CD4-positive, alpha-beta memory T cell (primary cell): ENCODE measurements around the gene LMBRD2. TPM values are rescaled to one million over a fixed set of nuclear protein-coding genes. Genes with fewer than 3 reads are reported as not detected.

Experiments
- CTCF ChIA-PET: fragments of 350-600 bp; sonication (Branson Sonifier 250); formaldehyde crosslinking; loops from one replicate; lab custom pipeline; 2021; ENCODE audit warnings: inconsistent platforms; ENCODE audit not compliant: partially characterized antibody; lab: Charles Lee
- POLR2A ChIA-PET: fragments of 350-600 bp; sonication (Branson Sonifier 250); formaldehyde crosslinking; loops from one replicate; lab custom pipeline; 2021; ENCODE audit not compliant: partially characterized antibody; lab: Charles Lee
- DNase-seq, 5 donors: peaks; one replicate each; pipeline versions ENCODE4 v3.0.0 to v3.0.0-alpha.2; 2020 to 2022; ENCODE audit warnings: mixed read lengths in 1 of 5
- H3K27ac ChIP-seq: one replicate; pipeline ENCODE4 v1.7.0; 2013; ENCODE audit warnings: low read depth, low read length
- H3K27me3 ChIP-seq: 2 replicates; pipeline ENCODE4 v1.7.0; 2013; ENCODE audit warnings: mild to moderate bottlenecking, low read length, moderate library complexity; ENCODE audit not compliant: insufficient read depth
- H3K36me3 ChIP-seq: 2 replicates; pipeline ENCODE4 v1.7.0; 2013; ENCODE audit warnings: mild to moderate bottlenecking, low read length, moderate library complexity; ENCODE audit not compliant: insufficient read depth
- H3K4me1 ChIP-seq: 2 replicates; pipeline ENCODE4 v1.7.0; 2013; ENCODE audit warnings: mild to moderate bottlenecking, low read length, moderate library complexity; ENCODE audit not compliant: insufficient read depth
- H3K4me3 ChIP-seq, 2 donors: one replicate each; pipeline ENCODE4 v1.7.0; 2013; ENCODE audit warnings: low read length in 2 of 2, mild to moderate bottlenecking in 1 of 2
- H3K9me3 ChIP-seq, 2 donors: one replicate each; pipeline ENCODE4 v1.7.0; 2013; ENCODE audit warnings: low read length in 2 of 2, control low read depth in 1 of 2; ENCODE audit not compliant: control insufficient read depth in 1 of 2
- H3K27ac Mint-ChIP-seq, 7 donors: one replicate each; pipeline ENCODE4 v1.8.0; 2020 to 2021; ENCODE audit warnings: mixed read lengths in 7 of 7, mild to moderate bottlenecking in 6 of 7, inconsistent platforms in 3 of 7, moderate library complexity in 3 of 7
- H3K27me3 Mint-ChIP-seq, 2 donors: one replicate each; pipeline ENCODE4 v1.8.0; 2020 to 2021; ENCODE audit warnings: mixed read lengths in 2 of 2
- H3K36me3 Mint-ChIP-seq, 2 donors: one replicate each; pipeline ENCODE4 v1.8.0; 2020 to 2021; ENCODE audit warnings: mixed read lengths in 2 of 2, inconsistent platforms in 1 of 2, mild to moderate bottlenecking in 1 of 2
- H3K4me1 Mint-ChIP-seq, 4 donors: one replicate each; pipeline ENCODE4 v1.8.0; 2020 to 2021; ENCODE audit warnings: mixed read lengths in 4 of 4, mild to moderate bottlenecking in 1 of 4
- H3K4me3 Mint-ChIP-seq, 8 donors: one replicate each; pipeline ENCODE4 v1.8.0; 2020 to 2021; ENCODE audit warnings: mixed read lengths in 8 of 8, mild to moderate bottlenecking in 7 of 8, moderate library complexity in 6 of 8, inconsistent platforms in 3 of 8
- H3K9me3 Mint-ChIP-seq, 8 donors: one replicate each; pipeline ENCODE4 v1.8.0; 2020 to 2021; ENCODE audit warnings: mixed read lengths in 8 of 8, mild to moderate bottlenecking in 5 of 8, inconsistent platforms in 3 of 8, moderate library complexity in 1 of 8
- intact Hi-C: fragments of 100-400 bp; cut with micrococcal nuclease; formaldehyde crosslinking; loops from one replicate; pipeline ENCODE4 v1.15.1; 2023
- polyA plus RNA-seq, 2 donors: library from polyadenylated mRNA; unstranded; fragments of 300-500 nt; fragmentation: Illumina TruSeq; gene quantifications; one replicate each; pipeline ENCODE4 v1.2.3, GENCODE V29; 2021
- total RNA-seq, 2 experiments: library from RNA; stranded (reverse); gene quantifications; one replicate each; pipeline ENCODE4 v1.2.3, GENCODE V29; 2021

The LMBRD2 gene
- total and polyA plus RNA-seq, 4 experiments from 2014 or later = 3.0 to 16.6 (median 10.1) TPM

GRCh38 chr5:36078430-36078829 is 73.3 kb downstream of the LMBRD2 start:
- H3K9me3 Mint-ChIP-seq = no peaks in the 10 kb centered on the region
- Histone ChIP-seq H3K27ac (no peak overlapping the region), H3K4me3 (no peak overlapping the region), H3K9me3 (no peaks in the 10 kb centered on the region), H3K4me1 (no peaks in the 10 kb centered on the region), H3K27me3 (no peaks in the 10 kb centered on the region), H3K36me3 (no peaks in the 10 kb centered on the region)
- no peak overlapping the region for H3K27ac Mint-ChIP-seq
- peaks cover 12 to 26% of the 10 kb centered on the region in 2 donors for H3K27me3 Mint-ChIP-seq
- no peak for DNase-seq
- H3K4me3 Mint-ChIP-seq = no peak overlapping the region
- H3K36me3 Mint-ChIP-seq = no peaks in the 10 kb centered on the region
- H3K4me1 Mint-ChIP-seq = peaks cover 0 to 2% (median under 1%) of the 10 kb centered on the region in 4 donors
- intact Hi-C loops = no loop called here
- POLR2A ChIA-PET = no interaction called here
- CTCF ChIA-PET = interaction anchor here (0.5 to 3.4 kb wide), 28 partner anchors 8 to 651 kb away, joined by 3 to 53 read pairs (median 6); partner anchors contain the start of genes NADK2 and UGT3A2

DNA sequence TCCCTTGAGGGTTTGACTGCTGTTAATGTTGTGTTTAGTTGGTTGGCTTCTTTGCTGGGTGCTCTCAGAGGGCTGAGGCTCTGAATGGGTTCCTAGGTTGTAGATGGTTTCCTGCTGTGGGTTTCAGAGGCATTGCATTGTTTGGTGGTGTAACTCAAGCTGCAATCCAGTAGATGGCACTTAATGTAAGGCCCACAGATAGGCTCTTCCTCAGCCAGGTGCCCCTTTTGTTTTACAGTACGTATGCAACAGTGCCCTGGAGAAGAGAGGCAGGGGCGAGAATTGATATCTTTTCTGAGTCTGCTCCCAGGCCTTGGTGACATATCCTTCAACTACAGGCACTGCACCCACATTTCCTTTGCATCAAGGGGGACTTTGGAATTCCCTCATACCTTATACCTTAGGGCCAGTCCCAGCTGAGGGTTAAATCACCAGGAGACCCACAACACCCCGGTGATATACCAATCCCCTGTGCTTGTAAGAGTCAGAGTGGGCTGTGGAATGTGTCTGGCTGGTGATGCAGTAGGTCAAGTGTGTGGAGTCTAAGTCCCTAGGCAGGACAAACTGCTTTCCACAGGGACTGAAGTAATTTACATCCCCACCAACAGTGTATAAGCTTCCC is 78.0 kb downstream of the LMBRD2 start:
- H3K9me3 Mint-ChIP-seq = peaks cover 0 to 2% (median 0%) of the 10 kb centered on the region in 8 donors
- Histone ChIP-seq H3K27ac (no peak overlapping the region), H3K9me3 (no peaks in the 10 kb centered on the region), H3K27me3 (no peaks in the 10 kb centered on the region), H3K4me3 (no peak overlapping the region), H3K4me1 (peaks cover 9% of the 10 kb centered on the region), H3K36me3 (no peaks in the 10 kb centered on the region)
- no peak overlapping the region for H3K27ac Mint-ChIP-seq
- ChIA-PET CTCF (interaction anchor here (0.9 kb wide), 1 partner anchor 10 kb away, joined by 4 read pairs; no protein-coding TSS in a partner anchor), POLR2A (no interaction called here)
- H3K4me1 Mint-ChIP-seq = peaks cover 7 to 18% (median 11%) of the 10 kb centered on the region in 4 donors
- peaks cover 6 to 10% of the 10 kb centered on the region in 2 donors for H3K27me3 Mint-ChIP-seq
- no peaks in the 10 kb centered on the region for H3K36me3 Mint-ChIP-seq
- H3K4me3 Mint-ChIP-seq = no peak overlapping the region
- DNase-seq = peak in 1 of 5 donors; percentile 4
- intact Hi-C loops = no loop called here

DNA sequence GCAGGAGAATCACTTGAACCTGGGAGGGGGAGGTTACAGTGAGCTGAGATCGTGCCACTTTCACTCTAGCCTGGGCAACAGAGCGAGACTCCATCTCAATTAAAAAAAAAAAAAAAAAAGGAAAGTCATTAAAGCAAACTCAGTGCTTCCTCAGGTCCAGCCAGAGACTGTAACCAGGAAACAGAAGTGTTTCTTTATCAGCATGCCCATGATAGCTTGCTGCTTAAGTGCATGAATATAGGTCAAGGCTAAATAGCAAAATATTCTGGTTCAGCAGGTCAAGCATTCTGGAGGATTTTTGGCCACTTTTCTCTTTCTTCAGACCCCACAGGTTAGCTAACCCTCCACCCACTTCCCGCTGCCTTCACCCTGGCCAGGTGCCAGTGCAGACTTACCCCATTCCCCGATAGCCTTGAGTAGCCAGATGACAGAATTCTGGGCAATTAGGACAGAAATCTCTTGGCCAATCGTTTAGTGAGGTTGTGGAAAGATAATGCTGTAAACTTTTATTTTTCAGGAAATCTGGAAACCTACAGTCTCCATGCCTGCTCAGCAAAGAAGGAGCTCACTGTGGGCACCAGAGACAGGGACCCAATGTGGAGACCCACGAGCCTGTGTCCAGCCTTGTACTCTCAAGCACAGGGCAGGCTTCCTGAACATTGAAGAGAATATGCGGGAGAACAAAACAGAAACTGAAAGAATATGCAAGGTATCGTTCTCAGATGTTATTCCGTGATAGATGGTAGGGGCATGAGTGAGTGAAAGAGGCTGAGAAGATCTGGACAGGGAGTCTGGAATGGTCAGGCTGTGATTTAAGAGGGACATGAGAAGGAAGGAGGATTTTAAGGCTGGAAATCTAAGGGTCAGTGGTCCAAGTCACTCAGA is 80.8 kb downstream of the LMBRD2 start:
- H3K4me3 ChIP-seq = peak overlapping the region in 1 of 2 donors; percentile 15
- intact Hi-C loops = no loop called here
- H3K9me3 ChIP-seq = no peaks in the 10 kb centered on the region
- H3K36me3 ChIP-seq = no peaks in the 10 kb centered on the region
- H3K27ac Mint-ChIP-seq = peak overlapping the region in 5 of 7 donors; percentile 38 to 84 (median 50)
- CTCF ChIA-PET = interaction anchor here (0.7 to 2.0 kb wide), 3 partner anchors 8 to 522 kb away, joined by 3 to 11 read pairs (median 3); no protein-coding TSS in a partner anchor
- H3K4me3 Mint-ChIP-seq = peak overlapping the region; percentile 67 to 91 (median 86)
- H3K27me3 ChIP-seq = peaks cover 3% of the 10 kb centered on the region
- H3K27ac ChIP-seq = no peak overlapping the region
- H3K9me3 Mint-ChIP-seq = peaks cover 0 to 2% (median 0%) of the 10 kb centered on the region in 8 donors
- peaks cover 11 to 27% (median 17%) of the 10 kb centered on the region in 4 donors for H3K4me1 Mint-ChIP-seq
- no peak for DNase-seq
- H3K4me1 ChIP-seq = peaks cover 9% of the 10 kb centered on the region
- no peaks in the 10 kb centered on the region for H3K36me3 Mint-ChIP-seq
- peaks cover 14 to 16% of the 10 kb centered on the region in 2 donors for H3K27me3 Mint-ChIP-seq
- POLR2A ChIA-PET = no interaction called here

- intact Hi-C loops = no loop called here
- no peak overlapping the region for H3K27ac ChIP-seq
- Mint-ChIP-seq H3K4me1 (peaks cover 11 to 27% (median 17%) of the 10 kb centered on the region in 4 donors), H3K27me3 (peaks cover 21 to 24% of the 10 kb centered on the region in 2 donors), H3K27ac (no peak overlapping the region), H3K4me3 (no peak overlapping the region), H3K36me3 (no peaks in the 10 kb centered on the region), H3K9me3 (peaks cover 0 to 2% (median 0%) of the 10 kb centered on the region in 8 donors)
- H3K36me3 ChIP-seq = no peaks in the 10 kb centered on the region
- H3K9me3 ChIP-seq = no peaks in the 10 kb centered on the region
- POLR2A ChIA-PET = no interaction called here
- DNase-seq = no peak
- peaks cover 9% of the 10 kb centered on the region for H3K4me1 ChIP-seq
- CTCF ChIA-PET = interaction anchor here (1.9 kb wide), 1 partner anchor 11 kb away, joined by 10 read pairs; no protein-coding TSS in a partner anchor
- H3K4me3 ChIP-seq = no peak overlapping the region
- H3K27me3 ChIP-seq = peaks cover 3% of the 10 kb centered on the region
Observed at GRCh38 chr5:36068751-36069281, 82.9 kb downstream of the LMBRD2 start.

DNA sequence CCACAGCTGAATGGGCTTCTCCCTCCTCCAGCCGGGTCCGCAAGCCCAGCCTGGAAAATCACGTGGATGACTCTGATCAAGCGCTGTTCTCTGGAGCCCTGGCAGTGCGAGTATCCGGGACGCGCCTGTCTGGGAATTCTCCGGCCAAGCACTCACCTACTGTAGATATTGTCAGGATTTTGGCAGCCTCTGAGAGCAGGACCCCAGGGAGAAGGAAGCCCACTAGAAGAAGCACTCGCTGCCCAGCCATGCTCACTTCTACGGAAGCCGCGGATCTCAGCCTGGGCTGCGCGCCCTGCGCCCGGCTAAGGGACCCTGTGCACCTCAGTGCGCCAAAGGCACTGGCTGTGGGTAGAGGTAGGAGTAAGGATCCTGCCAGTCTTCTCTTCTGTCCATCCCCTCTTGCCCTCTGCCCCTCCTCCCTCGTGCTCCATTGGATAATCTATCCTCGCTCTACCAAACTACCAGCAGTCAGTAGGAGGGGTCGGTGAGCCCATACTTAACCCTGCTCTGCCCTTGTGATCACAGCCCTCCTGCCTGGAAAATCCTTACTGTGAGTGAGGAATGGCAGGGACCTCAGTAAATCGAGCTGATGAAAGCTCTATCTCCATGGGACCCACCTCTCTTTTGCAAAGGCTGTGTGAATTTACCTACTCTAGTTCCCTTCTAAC is 85.0 kb downstream of the LMBRD2 start, which contains the start of gene UGT3A2:
TSS of gene UGT3A2 (minus strand) at position 343 of the 671 bp plus-strand sequence. CDS start at position 250, 93 bp downstream.
- DNase-seq = no peak
- Mint-ChIP-seq H3K4me3 (peak within 1 kb of the TSS in 2 of 8 donors; percentile 14 to 76), H3K9me3 (peaks cover 0 to 4% (median 0%) of the 10 kb centered on the region in 8 donors), H3K27me3 (peaks cover 23 to 24% of the 10 kb centered on the region in 2 donors), H3K36me3 (no peaks in the 10 kb centered on the region), H3K27ac (no peak within 1 kb of the TSS), H3K4me1 (peaks cover 10 to 24% (median 14%) of the 10 kb centered on the region in 4 donors)
- Histone ChIP-seq H3K27ac (no peak within 1 kb of the TSS), H3K9me3 (no peaks in the 10 kb centered on the region), H3K27me3 (peaks cover 3% of the 10 kb centered on the region), H3K4me3 (no peak within 1 kb of the TSS), H3K4me1 (peaks cover 6% of the 10 kb centered on the region), H3K36me3 (no peaks in the 10 kb centered on the region)
- ChIA-PET POLR2A (no interaction called here), CTCF (interaction anchor here (3.0 kb wide), 1 partner anchor 13 kb away, joined by 15 read pairs; no protein-coding TSS in a partner anchor)
- intact Hi-C loops = no loop called here

DNA sequence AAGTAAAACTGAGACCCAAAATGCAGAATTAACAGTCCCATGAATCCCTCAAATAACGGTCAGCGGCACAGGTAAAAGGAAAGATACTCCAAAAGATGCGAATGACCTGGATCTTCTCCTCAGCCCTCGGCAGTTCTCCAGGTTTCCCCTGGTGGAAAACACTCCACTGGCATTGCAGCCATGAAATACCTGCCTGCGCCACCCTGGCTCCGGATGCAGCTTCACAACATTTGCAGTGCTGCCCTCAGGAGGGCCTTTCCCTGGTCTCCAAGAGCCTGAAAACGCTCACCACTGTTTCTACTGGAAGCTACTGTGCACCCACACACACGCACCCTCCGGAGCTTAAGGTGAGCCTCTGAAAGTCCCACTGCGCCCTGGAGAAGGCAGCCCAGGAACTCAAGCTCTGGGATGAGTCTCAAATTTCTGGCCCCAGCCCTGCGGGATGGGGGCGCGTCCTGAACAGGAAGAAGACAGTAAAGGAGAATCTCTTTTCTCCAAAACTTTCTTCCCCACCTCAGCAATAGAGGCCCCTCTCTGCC is 85.6 kb downstream of the LMBRD2 start:
- CTCF ChIA-PET = interaction anchor here (3.0 kb wide), 1 partner anchor 13 kb away, joined by 15 read pairs; no protein-coding TSS in a partner anchor
- Histone ChIP-seq H3K9me3 (no peaks in the 10 kb centered on the region), H3K36me3 (no peaks in the 10 kb centered on the region), H3K4me3 (no peak overlapping the region), H3K4me1 (no peaks in the 10 kb centered on the region), H3K27ac (no peak overlapping the region), H3K27me3 (peaks cover 3% of the 10 kb centered on the region)
- no peak for DNase-seq
- Mint-ChIP-seq H3K4me1 (peaks cover 5 to 18% (median 8%) of the 10 kb centered on the region in 4 donors), H3K9me3 (peaks cover 0 to 4% (median 0%) of the 10 kb centered on the region in 8 donors), H3K36me3 (no peaks in the 10 kb centered on the region), H3K27me3 (peaks cover 21 to 23% of the 10 kb centered on the region in 2 donors), H3K4me3 (no peak overlapping the region), H3K27ac (no peak overlapping the region)
- POLR2A ChIA-PET = no interaction called here
- intact Hi-C loops = no loop called here
